ENCODE measurements around the gene ICAM1.

Gene ICAM1

DNA sequence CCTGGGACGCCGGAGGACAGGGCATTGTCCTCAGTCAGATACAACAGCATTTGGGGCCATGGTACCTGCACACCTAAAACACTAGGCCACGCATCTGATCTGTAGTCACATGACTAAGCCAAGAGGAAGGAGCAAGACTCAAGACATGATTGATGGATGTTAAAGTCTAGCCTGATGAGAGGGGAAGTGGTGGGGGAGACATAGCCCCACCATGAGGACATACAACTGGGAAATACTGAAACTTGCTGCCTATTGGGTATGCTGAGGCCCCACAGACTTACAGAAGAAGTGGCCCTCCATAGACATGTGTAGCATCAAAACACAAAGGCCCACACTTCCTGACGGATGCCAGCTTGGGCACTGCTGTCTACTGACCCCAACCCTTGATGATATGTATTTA is 14.5 kb downstream of the ICAM1 start:
- no peak for TF ChIP-seq CTCF (IDR thresholded peaks at IDR 0.05)

DNA sequence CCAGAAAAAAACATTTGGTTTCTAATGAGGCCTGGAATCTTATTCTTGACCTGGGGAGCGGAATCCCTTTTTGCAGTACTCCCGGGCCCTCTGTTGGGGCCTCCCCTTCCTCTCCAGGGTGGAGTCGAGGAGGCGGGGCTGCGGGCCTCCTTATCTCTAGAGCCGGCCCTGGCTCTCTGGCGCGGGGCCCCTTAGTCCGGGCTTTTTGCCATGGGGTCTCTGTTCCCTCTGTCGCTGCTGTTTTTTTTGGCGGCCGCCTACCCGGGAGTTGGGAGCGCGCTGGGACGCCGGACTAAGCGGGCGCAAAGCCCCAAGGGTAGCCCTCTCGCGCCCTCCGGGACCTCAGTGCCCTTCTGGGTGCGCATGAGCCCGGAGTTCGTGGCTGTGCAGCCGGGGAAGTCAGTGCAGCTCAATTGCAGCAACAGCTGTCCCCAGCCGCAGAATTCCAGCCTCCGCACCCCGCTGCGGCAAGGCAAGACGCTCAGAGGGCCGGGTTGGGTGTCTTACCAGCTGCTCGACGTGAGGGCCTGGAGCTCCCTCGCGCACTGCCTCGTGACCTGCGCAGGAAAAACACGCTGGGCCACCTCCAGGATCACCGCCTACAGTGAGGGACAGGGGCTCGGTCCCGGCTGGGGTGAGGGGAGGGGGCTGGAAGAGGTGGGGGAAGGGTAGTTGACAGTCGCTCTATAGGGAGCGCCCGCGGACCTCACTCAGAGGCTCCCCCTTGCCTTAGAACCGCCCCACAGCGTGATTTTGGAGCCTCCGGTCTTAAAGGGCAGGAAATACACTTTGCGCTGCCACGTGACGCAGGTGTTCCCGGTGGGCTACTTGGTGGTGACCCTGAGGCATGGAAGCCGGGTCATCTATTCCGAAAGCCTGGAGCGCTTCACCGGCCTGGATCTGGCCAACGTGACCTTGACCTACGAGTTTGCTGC is 16.1 kb downstream of the ICAM1 start, which contains the start of gene ICAM4:
Gene ICAM4 (plus strand): TSS at position 153 of the 935 bp plus-strand sequence. CDS start 58 bp downstream, at position 211.
- TF ChIP-seq CTCF (IDR thresholded peaks at IDR 0.05), result no peak

DNA sequence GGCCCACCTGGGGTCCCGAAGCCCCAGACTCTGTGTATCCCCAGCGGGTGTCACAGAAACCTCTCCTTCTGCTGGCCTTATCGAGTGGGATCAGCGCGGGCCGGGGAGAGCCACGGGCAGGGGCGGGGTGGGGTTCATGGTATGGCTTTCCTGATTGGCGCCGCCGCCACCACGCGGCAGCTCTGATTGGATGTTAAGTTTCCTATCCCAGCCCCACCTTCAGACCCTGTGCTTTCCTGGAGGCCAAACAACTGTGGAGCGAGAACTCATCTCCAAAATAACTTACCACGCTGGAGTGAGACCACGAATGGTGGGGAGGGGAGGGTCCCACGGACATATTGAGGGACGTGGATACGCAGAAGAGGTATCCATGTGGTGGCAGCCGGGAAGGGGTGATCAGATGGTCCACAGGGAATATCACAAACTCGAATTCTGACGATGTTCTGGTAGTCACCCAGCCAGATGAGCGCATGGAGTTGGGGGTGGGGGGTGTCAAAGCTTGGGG is 17.8 kb downstream of the ICAM1 start:
- TF ChIP-seq CTCF (IDR thresholded peaks at IDR 0.05), result no peak

- TF ChIP-seq CTCF (IDR thresholded peaks at IDR 0.05), result no peak
These were observed 18.4 kb downstream of the ICAM1 start for GRCh38 chr19:10289167-10289835.

GRCh38 chr19:10289836-10290356 is 19.0 kb downstream of the ICAM1 start, which contains the start of gene ICAM5:
Gene ICAM5 (plus strand): TSS chr19:10289952. CDS start chr19:10290044, 92 bp downstream.
- no peak for TF ChIP-seq CTCF (IDR thresholded peaks at IDR 0.05)

- TF ChIP-seq CTCF (IDR thresholded peaks at IDR 0.05), result no peak
These were observed 19.5 kb downstream of the ICAM1 start for GRCh38 chr19:10290357-10290875.

DNA sequence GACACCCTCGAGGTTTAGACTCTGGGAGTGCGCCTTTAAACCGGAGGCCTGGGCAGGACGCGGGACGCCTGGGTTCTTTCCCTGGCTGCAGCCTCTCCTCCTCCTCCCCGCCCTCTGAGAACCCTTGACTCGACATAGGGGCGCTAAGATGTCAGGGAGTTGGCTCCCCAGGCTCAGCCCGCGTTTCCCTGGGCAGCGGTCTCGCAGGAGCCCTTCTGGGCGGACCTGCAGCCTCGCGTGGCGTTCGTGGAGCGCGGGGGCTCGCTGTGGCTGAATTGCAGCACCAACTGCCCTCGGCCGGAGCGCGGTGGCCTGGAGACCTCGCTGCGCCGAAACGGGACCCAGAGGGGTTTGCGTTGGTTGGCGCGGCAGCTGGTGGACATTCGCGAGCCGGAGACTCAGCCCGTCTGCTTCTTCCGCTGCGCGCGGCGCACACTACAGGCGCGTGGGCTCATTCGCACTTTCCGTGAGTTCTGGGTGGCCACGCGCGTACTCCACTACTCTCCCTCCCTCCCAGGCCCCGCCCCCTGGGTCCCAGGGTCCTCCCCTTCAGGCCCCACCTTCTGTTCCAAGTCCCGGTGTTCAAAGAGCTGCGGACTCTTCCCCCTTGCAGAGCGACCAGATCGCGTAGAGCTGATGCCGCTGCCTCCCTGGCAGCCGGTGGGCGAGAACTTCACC is 20.1 kb downstream of the ICAM1 start:
- no peak for TF ChIP-seq CTCF (IDR thresholded peaks at IDR 0.05)

All from LNCAP (cell line).